ENCODE measurements around the gene NDUFS5. TPM values are rescaled to one million over a fixed set of nuclear protein-coding genes. Genes with fewer than 3 reads are reported as not detected.
"Not testable (repeated sequence)": the region's sequence is repeated elsewhere in the genome, so short reads cannot be mapped to it uniquely, and the experiment has no call there.

Gene NDUFS5
- total RNA-seq, 6 experiments from 2014 or later: 86.2 to 352 (median 90.0) TPM

GRCh38 chr1:39003281-39003680 is 22.9 kb upstream of the NDUFS5 start:
- DNase-seq: no peak
- intact Hi-C loops (cut with DNase I): no loop called here
- Histone ChIP-seq H3K36me3 (peaks cover 13 to 95% (median 40%) of the 10 kb centered on the region in 4 donors), H3K9me3 (no peaks in the 10 kb centered on the region), H3K4me3 (no peak overlapping the region), H3K4me1 (no peaks in the 10 kb centered on the region), H3K27me3 (no peaks in the 10 kb centered on the region), H3K27ac (no peak overlapping the region)
- ATAC-seq: no peak
- TF ChIP-seq POLR2A (IDR thresholded peaks at IDR 0.05): no peak
- TF ChIP-seq CTCF (IDR thresholded peaks at IDR 0.05): no peak
- WGBS (ENCODE audit: insufficient coverage, low coverage, low lambda C conversion rate, missing lambda C conversion rate): 91% methylated on average over 3 of the region's 3 CpGs

DNA sequence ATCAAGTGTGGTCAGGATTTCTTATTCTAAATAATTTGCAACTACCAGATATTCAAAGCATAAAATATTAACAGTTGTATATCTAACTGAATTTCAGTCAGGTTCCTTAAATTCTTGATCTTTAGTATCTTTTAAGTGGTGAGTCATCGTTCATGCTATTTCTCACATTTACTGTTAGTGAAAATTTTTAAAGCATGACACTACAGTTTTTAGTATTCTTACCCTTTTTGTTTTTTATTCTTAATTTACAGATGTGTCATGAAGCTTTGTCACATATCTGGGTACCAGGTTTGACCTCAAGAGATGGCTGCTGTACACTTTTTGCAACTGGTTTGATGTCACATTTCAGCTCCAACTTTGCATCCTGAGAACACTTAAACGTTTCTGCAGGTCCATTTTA is 22.4 kb upstream of the NDUFS5 start:
- Histone ChIP-seq H3K4me3 (no peak overlapping the region), H3K27ac (no peak overlapping the region), H3K4me1 (no peaks in the 10 kb centered on the region), H3K27me3 (no peaks in the 10 kb centered on the region), H3K36me3 (peaks cover 14 to 95% (median 41%) of the 10 kb centered on the region in 4 donors), H3K9me3 (no peaks in the 10 kb centered on the region)
- 65% methylated on average over 2 of the region's 2 CpGs for WGBS (ENCODE audit: insufficient coverage, low coverage, low lambda C conversion rate, missing lambda C conversion rate)
- TF ChIP-seq POLR2A (IDR thresholded peaks at IDR 0.05) (no peak), CTCF (IDR thresholded peaks at IDR 0.05) (no peak)
- ATAC-seq: no peak
- intact Hi-C loops (cut with DNase I): no loop called here
- DNase-seq: no peak

GRCh38 chr1:39006287-39006686 is 19.9 kb upstream of the NDUFS5 start:
- intact Hi-C loops (cut with DNase I): no loop called here
- no peaks in the 10 kb centered on the region for H3K9me3 ChIP-seq
- peaks cover 16 to 90% (median 39%) of the 10 kb centered on the region in 4 donors for H3K36me3 ChIP-seq
- 70% methylated on average over 2 of the region's 2 CpGs for WGBS (ENCODE audit: insufficient coverage, low coverage, low lambda C conversion rate, missing lambda C conversion rate)
- TF ChIP-seq POLR2A (IDR thresholded peaks at IDR 0.05) (no peak), CTCF (IDR thresholded peaks at IDR 0.05) (no peak)
- H3K27ac ChIP-seq: no peak overlapping the region
- H3K27me3 ChIP-seq: no peaks in the 10 kb centered on the region
- DNase-seq: no peak
- no peaks in the 10 kb centered on the region for H3K4me1 ChIP-seq
- no peak overlapping the region for H3K4me3 ChIP-seq
- no peak for ATAC-seq

GRCh38 chr1:39006726-39007645 is 19.2 kb upstream of the NDUFS5 start:
- intact Hi-C loops (cut with DNase I): no loop called here
- 96% methylated on average over 13 of the region's 13 CpGs for WGBS (ENCODE audit: insufficient coverage, low coverage, low lambda C conversion rate, missing lambda C conversion rate)

GRCh38 chr1:39014956-39015355 is 11.2 kb upstream of the NDUFS5 start:
- H3K27ac ChIP-seq; H3K4me3 ChIP-seq; intact Hi-C loops (cut with DNase I); H3K4me1 ChIP-seq; H3K27me3 ChIP-seq; H3K9me3 ChIP-seq; DNase-seq: not testable (repeated sequence)
- ATAC-seq: peak in 1 of 4 donors; percentile 17
- WGBS (ENCODE audit: insufficient coverage, low coverage, low lambda C conversion rate, missing lambda C conversion rate): 92% methylated on average over 4 of the region's 8 CpGs
- H3K36me3 ChIP-seq: peaks cover 0 to 12% (median 0%) of the 10 kb centered on the region in 4 donors

More at GRCh38 chr1:39006726-39007645, 19.2 kb upstream of the NDUFS5 start:
- no peak for ATAC-seq
- no peak for TF ChIP-seq CTCF (IDR thresholded peaks at IDR 0.05)
- H3K27me3 ChIP-seq: no peaks in the 10 kb centered on the region
- H3K36me3 ChIP-seq: peaks cover 11 to 86% (median 34%) of the 10 kb centered on the region in 4 donors
- no peak for DNase-seq
- no peak overlapping the region for H3K4me3 ChIP-seq
- no peak overlapping the region for H3K27ac ChIP-seq
- no peaks in the 10 kb centered on the region for H3K9me3 ChIP-seq
- no peaks in the 10 kb centered on the region for H3K4me1 ChIP-seq
